ENCODE data around the gene TBC1D1.
A peak's percentile ranks its signal among the peaks of the same experiment; 100 is the strongest.
"Not testable (repeated sequence)": the region's sequence is repeated elsewhere in the genome, so short reads cannot be mapped to it uniquely, and the experiment has no call there.

TBC1D1 gene

GRCh38 chr4:38009421-38009820 lies 118.5 kb downstream of the TBC1D1 start:
- DNase-seq = no peak

GRCh38 chr4:38009949-38010348 lies 119.1 kb downstream of the TBC1D1 start:
- DNase-seq = no peak

GRCh38 chr4:38011511-38012162 lies 120.8 kb downstream of the TBC1D1 start:
- no peak for DNase-seq

- peak in 5 of 58 donors; percentile 4 to 13 (median 5) for DNase-seq
These were observed 122.8 kb downstream of the TBC1D1 start for GRCh38 chr4:38013461-38014366.

GRCh38 chr4:38014421-38014852 lies 123.6 kb downstream of the TBC1D1 start:
- no peak for DNase-seq

GRCh38 chr4:38015886-38016515 lies 125.1 kb downstream of the TBC1D1 start:
- no peak for DNase-seq

- DNase-seq = no peak
These were observed 125.8 kb downstream of the TBC1D1 start for GRCh38 chr4:38016698-38017097.

GRCh38 chr4:38017609-38018008 lies 126.7 kb downstream of the TBC1D1 start:
- no peak for DNase-seq

- no peak for DNase-seq
These were observed 129.5 kb downstream of the TBC1D1 start for GRCh38 chr4:38020386-38020785.

- DNase-seq = not testable (repeated sequence)
These were observed 130.1 kb downstream of the TBC1D1 start for GRCh38 chr4:38020961-38021360.

- no peak for DNase-seq
These were observed 130.9 kb downstream of the TBC1D1 start for GRCh38 chr4:38021751-38022150.

GRCh38 chr4:38023347-38024205 lies 132.7 kb downstream of the TBC1D1 start:
- no peak for DNase-seq

- DNase-seq = no peak
These were observed 133.3 kb downstream of the TBC1D1 start for GRCh38 chr4:38024206-38024509.

GRCh38 chr4:38025665-38026064 lies 134.8 kb downstream of the TBC1D1 start:
- DNase-seq = no peak

GRCh38 chr4:38026158-38026740 lies 135.4 kb downstream of the TBC1D1 start:
- DNase-seq = no peak

GRCh38 chr4:38030023-38030422 lies 139.1 kb downstream of the TBC1D1 start:
- no peak for DNase-seq

- DNase-seq = peak in 6 of 58 donors; percentile 6 to 30 (median 16)
These were observed 144.3 kb downstream of the TBC1D1 start for GRCh38 chr4:38034986-38035882.

- no peak for DNase-seq
These were observed 145.7 kb downstream of the TBC1D1 start for GRCh38 chr4:38036548-38036947.

- no peak for DNase-seq
These were observed 146.7 kb downstream of the TBC1D1 start for GRCh38 chr4:38037612-38038011.

GRCh38 chr4:38040619-38041018 lies 149.7 kb downstream of the TBC1D1 start:
- no peak for DNase-seq
